ENCODE measurements around the gene ST7.

ST7 gene

GRCh38 chr7:117210397-117210796 is 257.1 kb downstream of the ST7 start:
- no peak overlapping the region for H3K4me3 ChIP-seq (ENCODE audit: low read length)
- no peak for DNase-seq (ENCODE audit: low read depth)
- TF ChIP-seq CTCF (IDR thresholded peaks at IDR 0.05; ENCODE audit: insufficient read depth, low read depth, low read length, missing control alignments), result no peak

GRCh38 chr7:117210908-117211307 is 257.6 kb downstream of the ST7 start:
- no peak for TF ChIP-seq CTCF (IDR thresholded peaks at IDR 0.05; ENCODE audit: insufficient read depth, low read depth, low read length, missing control alignments)
- no peak for DNase-seq (ENCODE audit: low read depth)
- no peak overlapping the region for H3K4me3 ChIP-seq (ENCODE audit: low read length)

- TF ChIP-seq CTCF (IDR thresholded peaks at IDR 0.05; ENCODE audit: insufficient read depth, low read depth, low read length, missing control alignments), result no peak
- H3K4me3 ChIP-seq (ENCODE audit: low read length), result no peak overlapping the region
- DNase-seq (ENCODE audit: low read depth), result no peak
Measured at GRCh38 chr7:117211614-117212013, 258.3 kb downstream of the ST7 start.

GRCh38 chr7:117212969-117213877 is 259.9 kb downstream of the ST7 start:
- DNase-seq (ENCODE audit: low read depth), result peak; percentile 71
- TF ChIP-seq CTCF (IDR thresholded peaks at IDR 0.05; ENCODE audit: insufficient read depth, low read depth, low read length, missing control alignments), result peak; percentile 97
- H3K4me3 ChIP-seq (ENCODE audit: low read length), result no peak overlapping the region

GRCh38 chr7:117216010-117216409 is 262.7 kb downstream of the ST7 start:
- no peak for DNase-seq (ENCODE audit: low read depth)
- no peak overlapping the region for H3K4me3 ChIP-seq (ENCODE audit: low read length)
- TF ChIP-seq CTCF (IDR thresholded peaks at IDR 0.05; ENCODE audit: insufficient read depth, low read depth, low read length, missing control alignments), result no peak

- no peak for TF ChIP-seq CTCF (IDR thresholded peaks at IDR 0.05; ENCODE audit: insufficient read depth, low read depth, low read length, missing control alignments)
- no peak for DNase-seq (ENCODE audit: low read depth)
Measured at GRCh38 chr7:117216436-117217069, 263.3 kb downstream of the ST7 start.

More at GRCh38 chr7:117216436-117217069, 263.3 kb downstream of the ST7 start:
- H3K4me3 ChIP-seq (ENCODE audit: low read length), result no peak overlapping the region

All from epithelial cell of esophagus (primary cell).